ENCODE data around the gene CLEC16A.

The CLEC16A gene

GRCh38 chr16:11128211-11129141 is 184.1 kb downstream of the CLEC16A start:
- DNase-seq = no peak

GRCh38 chr16:11129378-11129781 is 185.0 kb downstream of the CLEC16A start:
- no peak for DNase-seq

GRCh38 chr16:11130978-11131665 is 186.8 kb downstream of the CLEC16A start:
- no peak for DNase-seq

GRCh38 chr16:11131706-11132105 is 187.3 kb downstream of the CLEC16A start:
- DNase-seq = no peak

GRCh38 chr16:11133344-11133943 is 189.1 kb downstream of the CLEC16A start:
- DNase-seq = no peak

- no peak for DNase-seq
Measured at GRCh38 chr16:11134722-11135463, 190.5 kb downstream of the CLEC16A start.

- DNase-seq = no peak
Measured at GRCh38 chr16:11135464-11135973, 191.2 kb downstream of the CLEC16A start.

- DNase-seq = no peak
Measured at GRCh38 chr16:11136600-11136999, 192.2 kb downstream of the CLEC16A start.

GRCh38 chr16:11138022-11138768 is 193.8 kb downstream of the CLEC16A start:
- no peak for DNase-seq

GRCh38 chr16:11138769-11139325 is 194.5 kb downstream of the CLEC16A start:
- DNase-seq = no peak

GRCh38 chr16:11139326-11140097 is 195.1 kb downstream of the CLEC16A start:
- DNase-seq = no peak

GRCh38 chr16:11140098-11140375 is 195.7 kb downstream of the CLEC16A start:
- DNase-seq = no peak

- no peak for DNase-seq
Measured at GRCh38 chr16:11140466-11140865, 196.1 kb downstream of the CLEC16A start.

- no peak for DNase-seq
Measured at GRCh38 chr16:11140867-11141266, 196.5 kb downstream of the CLEC16A start.

GRCh38 chr16:11141409-11142260 is 197.3 kb downstream of the CLEC16A start:
- DNase-seq = no peak

GRCh38 chr16:11142261-11142630 is 197.9 kb downstream of the CLEC16A start:
- DNase-seq = no peak

- no peak for DNase-seq
Measured at GRCh38 chr16:11142951-11143350, 198.6 kb downstream of the CLEC16A start.

GRCh38 chr16:11143372-11144035 is 199.1 kb downstream of the CLEC16A start:
- no peak for DNase-seq

GRCh38 chr16:11144122-11144521 is 199.8 kb downstream of the CLEC16A start:
- DNase-seq = no peak
